ENCODE measurements around the gene CACNA1S.

DNA sequence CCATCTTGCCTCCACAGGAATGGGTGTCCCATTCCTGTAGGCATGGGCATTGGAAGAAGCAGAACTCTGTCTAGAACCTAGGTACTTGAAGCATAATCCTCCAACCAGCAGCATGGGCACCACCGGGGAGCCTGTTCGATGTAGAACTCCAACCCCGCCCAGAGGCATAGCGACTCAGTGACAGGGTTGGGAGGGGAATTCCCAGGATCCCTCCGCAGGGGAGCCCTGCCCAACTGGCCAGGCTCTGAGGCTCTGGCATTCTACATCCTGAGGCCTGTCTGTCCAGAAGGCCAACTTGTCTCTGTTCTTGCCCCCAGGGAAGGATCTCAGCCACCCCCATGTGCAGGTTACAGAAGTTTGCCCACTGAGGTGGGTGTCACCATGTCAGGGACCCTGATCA is 38.2 kb downstream of the CACNA1S start:
- TF ChIP-seq, protein P1, sequence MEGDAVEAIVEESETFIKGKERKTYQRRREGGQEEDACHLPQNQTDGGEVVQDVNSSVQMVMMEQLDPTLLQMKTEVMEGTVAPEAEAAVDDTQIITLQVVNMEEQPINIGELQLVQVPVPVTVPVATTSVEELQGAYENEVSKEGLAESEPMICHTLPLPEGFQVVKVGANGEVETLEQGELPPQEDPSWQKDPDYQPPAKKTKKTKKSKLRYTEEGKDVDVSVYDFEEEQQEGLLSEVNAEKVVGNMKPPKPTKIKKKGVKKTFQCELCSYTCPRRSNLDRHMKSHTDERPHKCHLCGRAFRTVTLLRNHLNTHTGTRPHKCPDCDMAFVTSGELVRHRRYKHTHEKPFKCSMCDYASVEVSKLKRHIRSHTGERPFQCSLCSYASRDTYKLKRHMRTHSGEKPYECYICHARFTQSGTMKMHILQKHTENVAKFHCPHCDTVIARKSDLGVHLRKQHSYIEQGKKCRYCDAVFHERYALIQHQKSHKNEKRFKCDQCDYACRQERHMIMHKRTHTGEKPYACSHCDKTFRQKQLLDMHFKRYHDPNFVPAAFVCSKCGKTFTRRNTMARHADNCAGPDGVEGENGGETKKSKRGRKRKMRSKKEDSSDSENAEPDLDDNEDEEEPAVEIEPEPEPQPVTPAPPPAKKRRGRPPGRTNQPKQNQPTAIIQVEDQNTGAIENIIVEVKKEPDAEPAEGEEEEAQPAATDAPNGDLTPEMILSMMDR (IDR thresholded peaks at IDR 0.05): no peak
- no peak for TF ChIP-seq POLR2A (IDR thresholded peaks at IDR 0.05)

All from esophagus squamous epithelium (tissue), 4 donors.